ENCODE data around the gene EHD4. TPM values are rescaled to one million over a fixed set of nuclear protein-coding genes. Genes with fewer than 3 reads are reported as not detected.

EHD4 gene
- total and polyA plus RNA-seq, 2 donors (not counting 3 experiments of a cell fraction or from before 2014, with no cell fraction given): 96.7 to 128 TPM

- POLR2A ChIA-PET: no interaction called here
- H2AFZ ChIP-seq (ENCODE audit: low read depth, low read length): no peak overlapping the region
- H3K9ac ChIP-seq (replicated peaks; ENCODE audit: extremely low read depth, insufficient read depth, low read length): no peak overlapping the region
- H3K4me3 ChIP-seq (replicated peaks in 1 of 3; ENCODE audit: insufficient read depth in 1 of 3, low read depth in 1 of 3, low read length in 3 of 3): no peak overlapping the region
- dilution Hi-C loops (cut with MboI; ENCODE audit: extremely low pct_ligation_motif_present, low sequenced_read_pairs) (no loop called here), intact Hi-C loops (cut with micrococcal nuclease) (no loop called here)
- no peak overlapping the region for H3K4me2 ChIP-seq (ENCODE audit: insufficient read depth, low read length)
- H3K9me3 ChIP-seq (replicated peaks; ENCODE audit: control insufficient read depth, insufficient read depth, low read length): no peaks in the 10 kb centered on the region
- TF ChIP-seq JUN (IDR thresholded peaks at IDR 0.05; ENCODE audit: borderline replicate concordance, insufficient read depth, insufficient read length, low read depth): no peak
- no peak for TF ChIP-seq GATA2 (IDR thresholded peaks at IDR 0.05; ENCODE audit: insufficient read depth, insufficient read length, low read depth, low read length)
- no peak for TF ChIP-seq POLR2AphosphoS5 (IDR thresholded peaks at IDR 0.05; ENCODE audit: insufficient read depth, low read depth, low read length)
- TF ChIP-seq POLR2A (IDR thresholded peaks at IDR 0.05; ENCODE audit: low read depth, low read length): no peak
- TF ChIP-seq FOS (IDR thresholded peaks at IDR 0.05; ENCODE audit: borderline replicate concordance, insufficient read depth, low read length): no peak
- no peak for TF ChIP-seq MYC (IDR thresholded peaks at IDR 0.05; ENCODE audit: low read depth, low read length)
- TF ChIP-seq, protein P1, sequence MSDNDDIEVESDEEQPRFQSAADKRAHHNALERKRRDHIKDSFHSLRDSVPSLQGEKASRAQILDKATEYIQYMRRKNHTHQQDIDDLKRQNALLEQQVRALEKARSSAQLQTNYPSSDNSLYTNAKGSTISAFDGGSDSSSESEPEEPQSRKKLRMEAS (IDR thresholded peaks at IDR 0.05; ENCODE audit: insufficient read depth, insufficient read length): no peak
- TF ChIP-seq, protein P2, sequence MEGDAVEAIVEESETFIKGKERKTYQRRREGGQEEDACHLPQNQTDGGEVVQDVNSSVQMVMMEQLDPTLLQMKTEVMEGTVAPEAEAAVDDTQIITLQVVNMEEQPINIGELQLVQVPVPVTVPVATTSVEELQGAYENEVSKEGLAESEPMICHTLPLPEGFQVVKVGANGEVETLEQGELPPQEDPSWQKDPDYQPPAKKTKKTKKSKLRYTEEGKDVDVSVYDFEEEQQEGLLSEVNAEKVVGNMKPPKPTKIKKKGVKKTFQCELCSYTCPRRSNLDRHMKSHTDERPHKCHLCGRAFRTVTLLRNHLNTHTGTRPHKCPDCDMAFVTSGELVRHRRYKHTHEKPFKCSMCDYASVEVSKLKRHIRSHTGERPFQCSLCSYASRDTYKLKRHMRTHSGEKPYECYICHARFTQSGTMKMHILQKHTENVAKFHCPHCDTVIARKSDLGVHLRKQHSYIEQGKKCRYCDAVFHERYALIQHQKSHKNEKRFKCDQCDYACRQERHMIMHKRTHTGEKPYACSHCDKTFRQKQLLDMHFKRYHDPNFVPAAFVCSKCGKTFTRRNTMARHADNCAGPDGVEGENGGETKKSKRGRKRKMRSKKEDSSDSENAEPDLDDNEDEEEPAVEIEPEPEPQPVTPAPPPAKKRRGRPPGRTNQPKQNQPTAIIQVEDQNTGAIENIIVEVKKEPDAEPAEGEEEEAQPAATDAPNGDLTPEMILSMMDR (IDR thresholded peaks at IDR 0.05; ENCODE audit: extremely low read depth in 1 of 2, insufficient read depth in 1 of 2, low read depth in 1 of 2, low read length in 2 of 2): no peak
- TF ChIP-seq EZH2 (IDR thresholded peaks at IDR 0.05; ENCODE audit: borderline replicate concordance, low read depth, low read length, severe bottlenecking): no peak
- FAIRE-seq (no peak), DNase-seq (ENCODE audit: low read depth, low spot score) (no peak)
- CTCF ChIA-PET: interaction anchor here (0.9 to 1.4 kb wide), 3 partner anchors 25 to 33 kb away, joined by 3 to 5 read pairs (median 4); no protein-coding TSS in a partner anchor
- no peaks in the 10 kb centered on the region for H3K27me3 ChIP-seq (ENCODE audit: control insufficient read depth in 2 of 2, insufficient read depth in 2 of 2, low read length in 2 of 2)
- peaks cover 2 to 42% of the 10 kb centered on the region in 2 experiments for H3K36me3 ChIP-seq (ENCODE audit: control insufficient read depth in 2 of 2, extremely low read depth in 1 of 2, insufficient read depth in 2 of 2, low read length in 2 of 2)
- H3K9me1 ChIP-seq (replicated peaks; ENCODE audit: control insufficient read depth, extremely low read depth, insufficient read depth, low read length): no peaks in the 10 kb centered on the region
- H3K27ac ChIP-seq (ENCODE audit: insufficient read depth, low read depth, low read length): no peak overlapping the region
- no peaks in the 10 kb centered on the region for H3K4me1 ChIP-seq (ENCODE audit: control insufficient read depth, extremely low read depth, insufficient read depth, low read length)
- BruUV-seq (replicated peaks): no TSS peak
- H4K20me1 ChIP-seq (replicated peaks; ENCODE audit: control insufficient read depth, extremely low read depth, insufficient read depth, low read length): no peaks in the 10 kb centered on the region
- H3K79me2 ChIP-seq (ENCODE audit: control insufficient read depth, insufficient read depth, low read length): no peaks in the 10 kb centered on the region
Observed at GRCh38 chr15:41871175-41871905, 101.0 kb downstream of the EHD4 start.
